HT-29 (cell line): ENCODE data around the gene TAF10. TPM values are rescaled to one million over a fixed set of nuclear protein-coding genes. Genes with fewer than 3 reads are reported as not detected.

Source experiments
- DNase-seq: peaks from one replicate; pipeline ENCODE4 v3.0.0-alpha.2; 2015; ENCODE audit warnings: low spot score
- total RNA-seq: library from RNA; depleted of rRNA; stranded (reverse); fragments of >200 nt; shearing (Covaris generic); gene quantifications from 2 replicates; pipeline ENCODE4 v1.2.3, GENCODE V29; 2014; rRNA removed

Gene TAF10
- total RNA-seq, result 189 and 243 TPM in 2 replicates

DNA sequence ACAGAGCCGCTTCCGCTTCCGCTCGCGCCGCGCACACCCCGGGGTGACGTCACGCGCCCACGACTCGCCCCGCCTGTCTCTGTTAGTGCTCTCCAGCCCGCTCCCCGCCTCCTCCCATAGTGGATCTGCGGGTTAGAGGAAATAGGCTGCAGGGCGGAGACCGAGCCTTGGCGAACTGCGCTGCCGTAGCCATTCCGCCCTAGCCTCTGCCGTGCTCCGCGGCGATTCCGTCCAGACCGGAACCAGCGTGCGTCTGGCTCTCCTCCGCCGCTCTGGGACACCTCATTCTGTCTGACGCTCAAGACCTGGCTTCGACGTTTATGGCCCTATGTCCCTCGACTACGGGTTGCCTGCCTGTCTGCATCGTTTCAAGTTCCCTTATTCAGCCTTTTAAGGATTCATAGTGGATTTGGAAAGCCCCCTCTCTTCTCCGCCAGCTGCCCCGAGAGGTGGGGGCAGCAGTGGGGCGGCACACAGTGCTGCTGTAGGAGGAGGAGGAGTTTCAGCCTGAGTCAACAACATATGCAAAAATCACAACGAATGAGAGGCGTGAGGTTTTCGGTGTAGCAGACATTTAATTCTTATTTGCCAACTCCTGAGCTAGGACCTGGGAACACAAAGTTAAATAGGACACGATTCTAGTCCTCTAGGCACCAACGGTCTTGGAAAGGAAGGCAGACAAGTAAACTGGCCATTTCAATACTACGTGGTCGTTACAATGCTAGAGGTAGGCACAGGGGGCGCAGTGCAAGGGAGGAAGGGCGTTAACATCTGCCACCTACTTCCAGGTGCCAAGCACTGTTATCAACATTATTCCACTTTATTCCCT, at the start of gene TAF10:
TAF10 (minus strand) TSS at position 4 of the 829 bp plus-strand sequence. CDS start 27 bp downstream, outside the sequence.
- peak; percentile 98 for DNase-seq

DNA sequence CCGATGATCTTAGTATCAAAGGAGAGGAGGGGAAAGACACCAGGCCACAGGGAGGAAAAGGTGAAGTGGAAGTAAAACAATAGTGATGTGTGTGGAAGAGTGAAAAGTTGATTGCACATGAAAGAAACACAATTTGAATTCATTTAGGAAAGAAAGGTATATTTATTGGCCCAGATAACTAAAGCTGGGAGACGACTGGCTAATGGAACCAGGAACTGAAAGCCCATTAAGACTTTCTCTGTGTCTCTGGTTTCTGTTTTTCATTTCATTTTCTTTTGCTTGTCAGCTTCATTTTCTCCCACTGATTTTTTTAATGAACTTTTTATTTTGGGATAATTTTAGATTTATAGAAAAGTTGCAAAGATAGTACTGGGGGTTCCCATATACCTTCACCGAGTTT, 48.7 kb upstream of the TAF10 start:
- DNase-seq, result no peak

DNA sequence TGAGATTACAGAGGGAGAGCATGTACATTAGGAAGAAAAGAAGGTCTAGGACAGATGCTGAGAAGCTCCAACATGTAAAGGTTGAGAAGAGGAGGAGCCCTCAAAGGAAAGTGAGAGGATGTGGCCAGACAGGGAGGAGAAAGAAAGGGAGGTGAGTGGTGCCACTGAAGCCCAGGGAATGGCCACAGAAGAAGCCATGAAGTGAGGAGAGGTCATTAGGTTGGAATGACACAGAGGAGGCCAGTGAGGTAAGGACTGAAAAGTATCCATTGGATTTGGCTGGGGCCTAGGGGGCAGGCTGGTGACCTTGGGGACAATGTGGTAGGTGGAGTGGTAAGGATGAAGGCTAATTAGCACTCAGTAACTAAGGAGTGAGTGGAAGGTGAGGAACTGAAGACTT, 46.6 kb upstream of the TAF10 start:
- DNase-seq, result no peak

DNA sequence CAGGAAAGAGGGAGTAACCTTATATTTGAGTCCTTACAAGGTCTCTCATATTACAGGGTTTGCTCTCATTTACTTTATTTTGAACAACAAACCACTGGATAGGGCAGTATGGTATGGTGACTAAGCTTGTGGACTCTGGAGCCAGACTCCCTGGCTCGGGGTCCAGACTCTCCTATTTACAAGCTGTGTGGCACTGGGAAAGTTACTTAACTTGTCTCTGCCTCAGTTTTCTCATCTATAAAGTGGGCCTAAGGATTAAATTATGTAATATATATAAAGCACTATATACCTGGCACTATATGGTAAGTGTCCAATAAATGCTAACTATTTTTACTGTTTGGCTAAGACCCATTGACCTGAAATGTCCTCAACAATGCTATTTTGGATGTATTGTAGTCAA, 45.3 kb upstream of the TAF10 start:
- DNase-seq, result no peak

DNA sequence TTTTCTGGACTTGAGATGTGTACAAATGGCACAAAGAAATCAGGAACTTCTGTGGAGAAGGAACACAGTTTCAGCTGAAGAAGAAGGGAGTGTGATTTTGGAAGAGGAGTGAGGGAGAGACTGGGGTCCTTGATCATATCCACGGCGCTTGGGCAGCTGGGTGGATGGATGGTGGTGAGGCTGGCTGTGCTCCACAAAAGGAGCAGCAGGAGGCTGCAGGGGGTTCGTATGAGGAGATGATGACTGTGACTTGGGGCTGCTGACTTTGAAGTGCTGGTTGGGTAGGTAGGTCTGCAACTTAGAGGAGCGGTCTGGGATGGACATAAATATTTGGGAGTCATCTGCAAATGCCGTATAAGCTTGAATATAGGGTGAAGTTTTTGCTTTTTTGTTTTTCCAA, 44.9 kb upstream of the TAF10 start:
- DNase-seq, result no peak

DNA sequence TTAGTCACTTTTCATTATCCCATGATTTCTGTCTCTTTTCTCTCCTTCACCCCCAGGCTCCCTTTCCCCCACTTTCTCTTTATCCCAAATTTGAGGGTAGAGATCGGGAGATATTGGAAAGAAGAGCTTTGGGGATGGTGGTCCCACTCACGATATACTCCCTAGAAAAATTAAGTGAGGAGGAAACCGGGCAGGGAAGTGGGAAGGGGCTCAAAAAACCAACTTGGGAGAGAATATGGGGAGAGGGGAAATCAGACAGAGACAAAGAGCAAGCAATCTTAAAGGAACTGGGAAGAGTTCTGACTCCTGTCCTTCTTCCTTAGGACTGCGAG, 44.5 kb upstream of the TAF10 start:
- no peak for DNase-seq

DNA sequence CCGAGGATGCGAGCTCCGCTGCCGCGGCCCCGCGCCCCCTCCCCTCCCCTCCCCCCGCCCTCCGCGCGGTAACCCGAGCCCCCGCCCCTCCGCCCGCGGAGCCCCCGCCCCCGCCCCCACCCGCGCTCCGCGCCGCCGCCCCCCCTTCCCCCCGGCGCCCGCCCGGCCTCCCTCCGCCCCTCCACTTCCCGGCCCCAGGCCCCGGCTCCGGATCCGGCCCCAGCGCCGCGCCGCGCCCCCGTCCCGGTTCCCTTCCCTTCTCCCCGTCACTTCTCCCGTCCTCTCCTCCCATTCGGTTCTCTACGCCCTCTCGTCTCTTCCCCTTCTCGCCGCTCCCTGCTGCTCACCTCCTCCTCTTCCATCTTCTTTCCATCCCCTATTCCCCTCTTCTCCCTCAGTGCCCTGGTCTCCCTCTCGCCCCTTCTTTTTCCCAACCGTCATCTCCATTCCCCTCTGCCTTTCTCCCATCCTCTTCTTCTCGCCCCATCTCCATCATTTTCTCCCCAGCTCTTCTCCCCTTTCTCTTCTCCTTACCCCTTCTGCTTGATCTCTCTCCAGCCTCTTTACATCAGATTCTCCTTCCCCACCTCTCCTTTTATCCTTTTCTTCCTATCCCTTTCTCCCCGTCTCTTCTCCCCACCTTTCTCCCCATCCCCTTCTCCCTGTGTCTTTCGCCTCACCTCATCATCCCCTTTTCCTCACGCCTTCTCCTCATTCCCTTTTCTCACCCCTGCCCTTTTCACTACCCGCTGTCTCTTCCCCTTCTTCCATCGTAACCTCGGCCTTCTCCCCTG, 44.0 kb upstream of the TAF10 start, which contains the start of gene DCHS1:
DCHS1 (minus strand) TSS at position 20 of the 794 bp plus-strand sequence. CDS start 14,196 bp downstream, outside the sequence.
- no peak for DNase-seq

DNA sequence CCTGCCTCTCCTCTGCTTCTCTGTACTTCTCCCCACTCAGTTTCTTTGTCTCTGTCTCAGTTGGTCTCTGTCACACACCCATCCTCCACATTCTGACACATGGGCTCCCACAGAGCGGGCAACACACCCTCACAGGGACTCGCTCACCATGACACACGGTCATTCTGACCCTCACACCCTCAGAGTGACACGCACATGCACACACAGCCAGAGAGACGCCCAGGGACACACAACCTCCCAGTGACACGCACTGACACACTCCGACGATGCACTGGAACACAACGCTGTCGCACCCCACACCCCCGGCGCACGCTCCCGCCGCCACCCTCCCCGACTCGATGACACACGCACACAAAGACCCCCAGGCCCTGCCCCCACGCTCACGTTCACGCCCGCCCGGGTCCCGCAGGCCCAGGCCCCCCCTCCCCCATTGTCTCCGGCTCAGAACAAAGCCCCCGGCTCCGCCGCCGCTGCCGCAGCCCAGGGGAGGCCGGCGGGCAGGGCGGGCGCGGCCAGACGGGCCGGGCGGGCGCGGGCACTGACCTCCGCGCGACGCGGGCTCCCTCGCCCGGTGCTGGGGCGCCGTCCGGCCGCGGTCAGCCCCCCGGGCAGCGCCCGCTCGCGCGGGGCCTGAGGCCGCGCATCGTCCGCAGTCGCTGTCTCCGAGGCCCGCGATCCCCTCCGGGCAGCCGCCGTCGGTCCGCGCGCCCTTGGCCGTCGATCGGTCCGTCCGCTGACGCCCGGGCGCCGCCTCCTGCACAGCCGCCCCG, 43.2 kb upstream of the TAF10 start:
- DNase-seq, result no peak

DNA sequence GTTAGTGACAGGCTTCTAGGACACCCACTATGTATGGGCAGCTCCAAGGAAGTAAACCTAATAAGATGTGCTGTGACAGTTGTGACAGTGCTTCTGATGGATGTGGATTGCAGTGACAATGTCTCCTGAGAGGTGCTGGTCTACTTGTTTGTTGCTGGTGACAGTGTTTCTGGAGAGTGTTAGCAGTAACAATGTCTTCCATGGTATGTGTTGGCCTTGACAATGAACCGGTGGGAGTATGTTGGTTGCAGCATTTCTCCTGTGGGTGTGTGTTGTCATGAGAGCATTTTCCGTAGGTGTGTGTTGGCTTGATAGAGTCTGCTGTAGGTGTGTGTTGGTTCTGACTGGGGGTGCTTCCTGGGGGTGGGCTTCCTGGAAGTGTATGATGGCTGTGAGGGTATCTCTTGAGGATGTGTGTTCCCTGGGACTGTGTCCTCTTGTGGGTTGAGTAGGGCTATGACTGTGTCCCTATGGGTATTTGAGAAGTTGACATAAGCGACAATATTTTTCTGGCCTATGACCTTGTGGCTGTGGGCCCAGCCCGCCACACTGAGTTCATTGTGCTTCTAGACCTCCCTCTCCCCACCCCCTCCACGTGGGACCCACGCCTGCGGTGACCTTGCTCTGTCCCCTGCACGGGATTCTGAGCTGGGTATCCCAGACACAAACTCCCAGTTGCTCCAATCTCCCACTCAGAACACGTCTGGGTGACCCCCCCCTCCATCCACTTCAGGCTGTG, 42.4 kb upstream of the TAF10 start:
- DNase-seq, result no peak

DNA sequence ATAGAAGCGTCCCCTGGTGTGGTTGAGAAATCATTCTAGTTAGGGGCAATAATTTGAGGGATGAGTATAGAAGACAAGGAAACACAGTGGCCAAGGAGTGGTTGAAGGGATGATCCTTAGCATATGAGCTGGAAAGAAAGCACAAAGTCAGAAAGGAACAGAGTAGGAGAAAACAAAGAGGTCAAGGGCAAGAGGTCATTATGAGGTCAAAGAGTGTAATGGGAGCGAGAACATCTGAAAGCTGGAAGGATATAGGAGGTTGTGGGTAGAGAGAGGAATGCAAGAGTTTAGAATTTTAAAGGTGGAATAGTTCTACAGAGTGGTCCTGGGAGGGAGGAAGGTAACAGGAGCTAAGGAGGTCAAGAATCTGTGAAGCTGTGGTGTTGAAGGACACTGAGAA, 41.6 kb upstream of the TAF10 start:
- no peak for DNase-seq

DNA sequence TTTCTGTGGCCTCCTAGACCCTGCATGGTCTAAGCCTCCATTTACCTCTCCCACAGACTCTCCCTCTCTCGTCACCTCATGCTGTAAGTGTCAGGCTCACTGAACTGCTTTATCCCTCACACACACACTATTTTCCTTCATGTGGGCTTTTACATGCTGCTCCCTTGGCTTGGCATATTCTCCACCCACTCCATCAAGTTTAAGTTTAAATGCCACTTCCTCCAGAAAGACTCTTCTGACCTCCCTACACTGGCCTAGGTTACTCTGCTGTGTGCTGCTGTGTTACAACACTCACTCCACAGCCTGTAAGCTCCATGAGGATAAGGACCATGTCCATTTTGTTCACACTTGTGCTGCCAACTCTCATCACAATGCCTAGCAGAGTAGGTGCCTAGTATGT, 41.1 kb upstream of the TAF10 start:
- no peak for DNase-seq

DNA sequence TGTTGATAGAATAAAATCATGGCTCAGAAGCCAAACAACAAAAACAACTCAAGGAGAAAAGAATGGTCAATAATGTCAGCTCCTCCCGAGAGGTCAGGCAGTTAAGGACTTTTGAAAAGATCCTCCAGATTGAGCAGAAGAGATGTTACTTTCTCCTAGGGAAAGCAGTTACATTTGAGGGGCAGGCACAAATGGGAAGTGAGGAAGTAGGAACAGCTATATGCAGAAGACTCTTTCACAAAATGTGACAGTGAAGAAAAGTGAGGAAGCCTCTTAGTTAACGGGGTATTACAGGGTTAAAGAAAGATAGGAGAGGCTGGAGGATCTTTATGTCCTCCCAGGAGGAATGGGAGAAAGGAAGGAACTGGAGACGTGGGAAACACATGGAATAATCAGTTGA, 40.2 kb upstream of the TAF10 start:
- DNase-seq, result no peak

DNA sequence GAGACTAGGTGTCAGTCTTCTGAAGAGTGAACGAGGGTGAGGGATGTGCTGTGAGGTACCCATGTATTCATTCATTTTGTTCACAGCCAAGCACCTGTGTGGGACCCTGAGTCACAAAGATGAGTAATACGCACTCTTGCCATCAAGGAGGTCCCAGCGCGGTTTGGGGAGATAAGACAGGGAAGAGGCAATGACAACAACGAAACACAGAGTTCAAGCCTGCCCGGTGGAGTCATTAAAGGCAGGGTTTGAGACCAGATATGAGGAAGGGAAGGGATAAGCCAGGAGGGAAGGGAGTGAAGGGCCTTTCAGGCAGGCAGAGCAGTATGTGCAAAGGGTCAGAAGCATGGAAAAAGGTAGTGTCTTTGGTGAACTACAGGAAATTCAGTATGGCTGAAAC, 39.0 kb upstream of the TAF10 start:
- no peak for DNase-seq

DNA sequence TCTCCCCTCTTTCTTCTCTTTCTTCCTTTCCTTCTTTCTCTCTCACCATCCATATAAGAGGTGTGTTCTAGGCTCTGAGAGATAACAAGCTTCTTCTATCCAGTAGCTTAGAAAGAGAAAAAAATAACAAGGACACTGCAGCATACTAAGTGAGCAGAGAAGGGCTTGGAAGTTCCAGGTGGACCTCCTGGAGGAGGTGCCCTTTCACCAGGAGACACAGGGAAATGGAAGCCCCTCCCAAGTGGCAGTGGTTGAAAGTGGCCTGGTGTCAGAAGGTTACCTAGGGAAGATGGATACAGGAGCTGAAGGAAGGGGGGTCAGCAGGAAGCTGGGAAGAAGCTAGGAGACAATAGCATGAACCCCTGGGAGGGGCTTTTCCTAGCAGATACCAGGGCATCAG, 38.1 kb upstream of the TAF10 start:
- no peak for DNase-seq

DNA sequence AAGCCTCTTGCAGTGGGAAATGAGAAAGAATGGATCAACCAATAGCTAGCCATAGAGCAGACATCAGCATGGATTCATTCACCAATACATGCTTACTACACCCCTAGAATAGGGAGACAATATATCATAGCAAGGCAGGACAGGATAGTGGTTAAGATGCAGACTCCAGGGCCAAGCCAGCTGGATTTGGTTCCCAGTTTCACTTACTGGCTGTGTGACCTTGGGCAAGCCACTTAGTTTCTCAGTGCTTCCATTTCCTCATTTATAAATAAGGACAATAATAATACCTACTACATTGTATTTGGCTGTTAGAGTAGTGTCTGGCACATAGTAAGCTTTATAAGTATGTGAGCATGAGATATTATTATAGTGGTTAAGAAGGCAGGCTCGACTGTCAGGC, 36.5 kb upstream of the TAF10 start:
- DNase-seq, result no peak

DNA sequence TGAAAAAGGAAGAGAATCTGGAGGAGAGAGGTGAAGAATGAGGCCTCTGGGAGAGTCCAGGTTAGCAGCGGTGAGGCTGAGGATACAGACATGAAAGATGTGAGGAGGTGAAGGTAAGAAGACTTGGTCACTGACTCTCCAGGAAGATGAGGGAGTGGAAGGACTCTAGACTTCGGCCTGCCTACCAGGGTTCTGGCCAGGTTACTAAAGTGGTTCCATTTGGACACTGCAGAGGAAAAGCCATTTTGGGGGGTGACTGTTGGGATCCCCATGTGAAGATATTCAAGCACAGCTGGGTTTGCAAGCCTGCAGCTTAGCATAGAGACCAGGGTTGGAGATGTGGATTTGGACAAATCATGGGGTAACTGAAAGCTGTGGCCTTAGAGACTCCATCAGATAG, 35.8 kb upstream of the TAF10 start:
- no peak for DNase-seq

DNA sequence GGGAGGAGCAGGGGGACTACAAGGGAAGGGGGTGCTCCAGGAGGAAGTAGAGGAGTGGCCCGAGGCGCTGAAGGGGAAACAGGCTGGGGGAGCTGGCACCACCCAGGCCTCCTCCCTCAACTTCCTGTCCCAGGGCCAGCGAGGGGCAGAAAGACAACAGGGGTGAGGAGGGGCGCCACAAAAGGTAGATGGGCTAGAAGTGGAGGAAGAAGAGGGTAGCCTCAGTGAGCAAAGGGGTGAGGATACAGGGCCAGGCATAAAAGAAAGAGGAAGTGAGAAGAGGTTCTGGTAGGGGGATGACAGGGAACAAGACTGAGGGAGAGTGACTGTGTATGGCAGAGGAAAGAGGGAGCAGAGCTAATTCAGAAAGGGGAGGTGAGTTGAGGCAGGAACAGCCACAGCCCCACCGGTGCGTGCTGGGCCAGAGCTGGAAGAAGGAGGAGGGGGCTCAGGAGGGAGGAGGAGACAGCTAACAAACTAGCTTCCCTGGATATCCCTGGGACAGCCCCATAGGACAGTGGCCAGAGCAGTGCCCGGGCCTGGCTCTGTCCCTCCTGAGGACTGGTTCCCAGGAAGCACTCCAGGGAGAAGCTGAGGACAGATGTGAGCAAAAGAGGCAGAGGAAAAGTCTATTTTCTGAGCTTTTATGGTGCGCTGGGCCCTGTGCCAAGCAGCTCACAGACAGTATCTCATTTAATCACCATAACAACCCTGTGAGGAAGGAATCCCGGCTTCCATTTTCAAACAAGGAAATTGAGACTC, 35.1 kb upstream of the TAF10 start:
- DNase-seq, result no peak

DNA sequence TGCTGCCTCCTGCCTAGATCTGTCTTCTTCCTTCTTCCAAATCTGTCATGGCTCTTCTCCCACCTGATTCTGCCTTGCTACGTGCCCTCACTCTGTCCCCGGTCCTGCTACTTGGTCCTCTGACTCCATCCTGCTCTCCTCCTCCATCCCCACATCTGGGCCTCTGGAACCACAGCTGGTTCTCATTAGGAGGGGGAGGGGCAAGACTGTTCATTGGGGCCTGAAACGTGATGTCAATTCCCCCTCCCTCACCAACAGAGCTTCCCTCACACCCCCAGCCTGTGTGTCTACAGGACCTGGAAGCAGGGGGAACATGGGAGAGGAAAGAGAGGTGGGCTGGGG, 34.5 kb upstream of the TAF10 start:
- no peak for DNase-seq

DNA sequence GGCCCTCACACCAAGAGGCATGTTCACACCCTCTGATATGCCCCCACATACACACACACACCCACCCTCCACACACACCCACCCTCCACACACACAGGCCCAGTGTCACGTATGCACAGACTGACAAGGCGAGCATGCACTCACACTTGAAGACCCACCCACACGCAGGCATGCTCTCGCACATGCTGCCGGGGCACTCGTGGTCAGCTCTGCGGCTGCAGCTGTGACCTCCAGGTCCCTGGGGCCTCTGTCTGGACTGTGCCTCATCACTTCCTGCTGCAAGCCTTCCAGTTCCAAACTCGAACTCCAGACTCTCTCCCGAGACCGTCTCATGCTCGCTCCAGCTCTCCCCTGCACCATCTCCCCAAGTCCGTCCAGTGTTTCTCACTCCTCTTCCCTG, 34.1 kb upstream of the TAF10 start:
- no peak for DNase-seq

DNA sequence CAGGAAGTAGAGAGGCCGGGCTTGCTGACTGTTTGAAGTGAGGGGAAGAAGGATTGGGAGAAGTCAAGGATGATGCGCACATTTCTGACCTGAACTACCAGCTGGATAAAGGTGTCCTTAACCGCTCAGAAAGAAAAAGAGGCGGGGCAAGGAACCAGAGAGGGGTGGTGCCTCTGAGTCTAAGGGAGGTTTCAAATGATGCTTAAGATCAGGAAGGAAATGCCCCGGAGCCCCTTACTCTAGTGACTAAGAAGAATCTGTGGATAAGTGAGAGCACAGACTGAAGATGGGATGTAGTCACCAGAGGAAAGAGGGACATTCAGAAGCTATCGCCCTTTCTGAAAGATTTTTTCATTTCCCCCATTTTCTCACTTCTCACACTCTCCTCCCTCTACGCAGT, 30.9 kb upstream of the TAF10 start:
- DNase-seq, result no peak
